KMS-11 (cell line): ENCODE data around the gene COPZ1.

Experiments
- H2AFZ ChIP-seq: fragments of 200-600 bp; sonication (generic); 2 replicates; pipeline ENCODE4 v1.6.1; 2016; ENCODE audit warnings: antibody characterized with exemption, mixed run types, low read depth
- H3K27ac ChIP-seq: fragments of 200-600 bp; sonication (generic); 2 replicates; pipeline ENCODE4 v1.6.1; 2016; ENCODE audit warnings: mild to moderate bottlenecking, mixed run types
- H3K27me3 ChIP-seq: fragments of 200-600 bp; sonication (generic); 2 replicates; pipeline ENCODE4 v1.6.1; 2017; ENCODE audit warnings: mild to moderate bottlenecking, low read depth, mixed run types, moderate library complexity; ENCODE audit not compliant: insufficient read depth
- H3K36me3 ChIP-seq: fragments of 200-600 bp; sonication (generic); 2 replicates; pipeline ENCODE4 v1.6.1; 2017; ENCODE audit warnings: mild to moderate bottlenecking, mixed run types; ENCODE audit not compliant: insufficient read depth
- H3K4me1 ChIP-seq: fragments of 200-600 bp; sonication (generic); 2 replicates; pipeline ENCODE4 v1.6.1; 2016; ENCODE audit warnings: mild to moderate bottlenecking, low read depth, mixed run types; ENCODE audit not compliant: poor library complexity, severe bottlenecking
- H3K4me2 ChIP-seq: fragments of 200-600 bp; sonication (generic); 2 replicates; pipeline ENCODE4 v1.7.0; 2016; ENCODE audit warnings: mild to moderate bottlenecking, mixed run types
- H3K4me3 ChIP-seq: fragments of 200-600 bp; sonication (generic); IDR thresholded peaks from 2 replicates; pipeline ENCODE4 v1.6.1; 2017; ENCODE audit warnings: low read depth, low read length, mixed read lengths; ENCODE audit not compliant: insufficient read depth
- H3K79me2 ChIP-seq: fragments of 200-600 bp; sonication (generic); 2 replicates; pipeline ENCODE4 v1.6.1; 2016; ENCODE audit warnings: low read depth, mixed run types; ENCODE audit not compliant: insufficient read depth
- H3K9ac ChIP-seq: fragments of 200-600 bp; sonication (generic); 2 replicates; pipeline ENCODE4 v1.6.1; 2016; ENCODE audit warnings: mild to moderate bottlenecking, mixed run types
- H4K20me1 ChIP-seq: fragments of 200-600 bp; sonication (generic); 2 replicates; pipeline ENCODE4 v1.6.1; 2016; ENCODE audit warnings: mild to moderate bottlenecking, mixed run types; ENCODE audit not compliant: insufficient read depth
- TF ChIP-seq, protein P1 (sequence below): fragments of 200-600 bp; sonication (generic); conservative IDR thresholded peaks from 2 replicates; pipeline ENCODE4 v1.6.1; 2017; ENCODE audit warnings: low read depth, mild to moderate bottlenecking, antibody characterized with exemption, low read length, moderate library complexity, mixed read lengths

COPZ1 gene

DNA sequence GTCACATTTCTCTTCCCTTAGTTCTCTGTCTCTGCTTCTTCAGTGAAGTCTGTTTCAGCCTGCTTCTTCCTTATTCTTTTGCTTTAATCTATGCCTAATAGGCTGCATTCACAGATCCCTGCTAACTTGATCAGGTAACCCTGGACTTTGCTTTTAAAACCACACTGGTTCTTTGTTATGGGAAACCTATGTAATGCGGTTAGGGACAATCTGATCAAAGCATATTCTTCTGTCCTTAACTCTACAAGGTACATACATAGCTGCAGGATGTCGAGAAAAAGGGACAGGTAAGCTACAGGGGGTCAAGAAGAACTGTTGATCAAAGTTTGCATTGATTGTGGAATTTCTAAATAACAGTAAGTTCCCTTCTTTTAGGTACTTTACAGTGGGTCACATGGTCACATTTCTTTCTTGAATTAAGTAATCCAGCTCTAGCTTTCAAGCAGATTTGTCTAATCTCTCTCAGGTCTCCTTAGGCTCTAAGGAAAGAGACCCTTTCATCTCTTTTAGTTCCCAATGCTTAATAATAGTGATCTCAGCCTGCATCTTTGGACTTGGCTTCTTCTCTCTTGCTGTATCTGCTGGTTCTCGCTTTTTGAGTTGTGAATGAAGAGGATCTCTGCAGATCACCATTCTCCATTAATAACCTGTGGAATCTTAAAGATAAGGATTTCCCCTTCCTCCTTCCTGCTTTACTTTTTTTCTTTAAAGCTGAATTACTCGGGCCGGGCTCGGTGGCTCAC is 3.8 kb downstream of the COPZ1 start:
- Histone ChIP-seq H3K79me2 (peaks cover 40% of the 10 kb centered on the region), H3K27ac (no peak overlapping the region), H3K27me3 (no peaks in the 10 kb centered on the region), H3K4me1 (peaks cover 14% of the 10 kb centered on the region), H3K4me3 (no peak overlapping the region), H4K20me1 (no peaks in the 10 kb centered on the region), H3K9ac (no peak overlapping the region), H3K36me3 (no peaks in the 10 kb centered on the region), H3K4me2 (no peak overlapping the region), H2AFZ (no peak overlapping the region)
- TF ChIP-seq, protein P1, sequence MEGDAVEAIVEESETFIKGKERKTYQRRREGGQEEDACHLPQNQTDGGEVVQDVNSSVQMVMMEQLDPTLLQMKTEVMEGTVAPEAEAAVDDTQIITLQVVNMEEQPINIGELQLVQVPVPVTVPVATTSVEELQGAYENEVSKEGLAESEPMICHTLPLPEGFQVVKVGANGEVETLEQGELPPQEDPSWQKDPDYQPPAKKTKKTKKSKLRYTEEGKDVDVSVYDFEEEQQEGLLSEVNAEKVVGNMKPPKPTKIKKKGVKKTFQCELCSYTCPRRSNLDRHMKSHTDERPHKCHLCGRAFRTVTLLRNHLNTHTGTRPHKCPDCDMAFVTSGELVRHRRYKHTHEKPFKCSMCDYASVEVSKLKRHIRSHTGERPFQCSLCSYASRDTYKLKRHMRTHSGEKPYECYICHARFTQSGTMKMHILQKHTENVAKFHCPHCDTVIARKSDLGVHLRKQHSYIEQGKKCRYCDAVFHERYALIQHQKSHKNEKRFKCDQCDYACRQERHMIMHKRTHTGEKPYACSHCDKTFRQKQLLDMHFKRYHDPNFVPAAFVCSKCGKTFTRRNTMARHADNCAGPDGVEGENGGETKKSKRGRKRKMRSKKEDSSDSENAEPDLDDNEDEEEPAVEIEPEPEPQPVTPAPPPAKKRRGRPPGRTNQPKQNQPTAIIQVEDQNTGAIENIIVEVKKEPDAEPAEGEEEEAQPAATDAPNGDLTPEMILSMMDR = no peak

DNA sequence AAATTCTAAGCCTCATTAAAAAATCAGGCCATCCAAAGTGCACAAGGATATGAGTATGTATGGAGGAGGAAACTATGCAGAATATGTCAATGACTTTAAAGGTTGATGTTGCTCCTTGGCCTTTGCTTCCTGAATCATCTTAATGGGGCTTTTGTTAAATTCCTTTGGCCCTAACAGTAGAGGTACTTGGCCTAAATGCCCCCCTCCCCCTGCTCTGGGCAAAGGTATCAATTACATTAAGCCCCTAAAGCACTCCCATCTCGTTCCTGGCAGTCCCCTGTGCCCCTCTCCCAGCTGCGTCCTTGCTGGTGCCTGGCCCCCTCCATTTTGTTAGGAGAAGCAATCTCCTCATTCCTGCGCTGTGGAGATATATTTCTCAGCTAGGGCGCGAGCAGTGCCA is 4.8 kb downstream of the COPZ1 start:
- H2AFZ ChIP-seq = no peak overlapping the region
- peaks cover 40% of the 10 kb centered on the region for H3K79me2 ChIP-seq
- H3K27ac ChIP-seq = no peak overlapping the region
- peaks cover 10% of the 10 kb centered on the region for H3K4me1 ChIP-seq
- TF ChIP-seq, protein P1 = no peak
- no peaks in the 10 kb centered on the region for H4K20me1 ChIP-seq
- no peak overlapping the region for H3K4me2 ChIP-seq
- H3K27me3 ChIP-seq = no peaks in the 10 kb centered on the region
- H3K36me3 ChIP-seq = no peaks in the 10 kb centered on the region
- H3K4me3 ChIP-seq = no peak overlapping the region
- H3K9ac ChIP-seq = no peak overlapping the region

DNA sequence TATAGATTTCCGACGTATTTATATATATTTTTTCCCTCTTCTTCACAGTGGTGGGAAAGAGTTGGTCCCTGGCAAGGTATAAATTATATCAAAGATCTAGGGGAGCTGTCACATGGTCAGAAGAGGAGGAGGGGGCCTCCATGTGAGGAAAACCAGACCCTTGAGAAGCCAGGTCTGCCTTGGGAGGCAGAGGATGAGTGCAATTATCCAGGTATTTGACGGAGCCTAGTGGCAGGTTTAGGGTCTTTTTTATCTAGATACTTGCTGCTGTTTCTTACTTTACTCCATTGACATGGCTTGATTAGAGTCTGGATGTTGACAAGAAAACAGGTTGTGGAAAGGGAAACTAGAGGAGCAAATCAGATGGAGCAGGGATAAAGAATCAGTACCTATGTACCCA is 5.5 kb downstream of the COPZ1 start:
- Histone ChIP-seq H2AFZ (no peak overlapping the region), H3K27ac (no peak overlapping the region), H3K4me3 (no peak overlapping the region), H3K27me3 (no peaks in the 10 kb centered on the region), H4K20me1 (no peaks in the 10 kb centered on the region), H3K4me1 (peaks cover 10% of the 10 kb centered on the region), H3K79me2 (peaks cover 35% of the 10 kb centered on the region), H3K4me2 (no peak overlapping the region), H3K36me3 (no peaks in the 10 kb centered on the region), H3K9ac (no peak overlapping the region)
- TF ChIP-seq, protein P1 = no peak

DNA sequence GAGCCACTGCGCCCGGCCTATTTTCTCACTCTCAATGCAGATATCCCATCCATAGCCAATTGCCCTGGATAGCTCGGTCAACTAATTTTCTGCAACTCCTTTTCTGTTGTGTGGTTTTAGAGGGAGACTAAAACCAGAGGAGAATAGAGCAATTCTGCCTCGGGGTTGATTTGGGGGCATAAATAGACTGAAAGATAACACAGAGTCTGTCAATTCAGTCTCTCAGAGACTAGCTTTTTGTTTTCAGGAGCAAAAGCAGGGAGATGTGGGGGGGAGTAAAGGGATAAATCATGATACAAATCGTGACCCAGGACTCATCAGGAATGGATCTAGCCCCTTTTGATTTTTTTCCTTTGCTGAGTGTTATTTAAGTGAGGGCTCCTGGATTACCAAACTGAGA is 6.5 kb downstream of the COPZ1 start:
- no peaks in the 10 kb centered on the region for H4K20me1 ChIP-seq
- no peak overlapping the region for H3K9ac ChIP-seq
- no peak overlapping the region for H3K27ac ChIP-seq
- H3K27me3 ChIP-seq = no peaks in the 10 kb centered on the region
- no peak overlapping the region for H3K4me3 ChIP-seq
- H2AFZ ChIP-seq = no peak overlapping the region
- H3K4me2 ChIP-seq = no peak overlapping the region
- no peaks in the 10 kb centered on the region for H3K36me3 ChIP-seq
- TF ChIP-seq, protein P1 = no peak
- peaks cover 6% of the 10 kb centered on the region for H3K4me1 ChIP-seq
- peaks cover 26% of the 10 kb centered on the region for H3K79me2 ChIP-seq
